ENCODE measurements around the gene CEP128. TPM values are rescaled to one million over a fixed set of nuclear protein-coding genes. Genes with fewer than 3 reads are reported as not detected.

The CEP128 gene
- total RNA-seq, 1 experiment from 2014 or later = 12.0 TPM

- ChIA-PET CTCF (no interaction called here), POLR2A (no interaction called here)
- TF ChIP-seq IRF2 (CRISPR knock-in tag; IDR thresholded peaks at IDR 0.05; ENCODE audit: borderline replicate concordance, low read depth) = no peak
- TF ChIP-seq, protein P1, sequence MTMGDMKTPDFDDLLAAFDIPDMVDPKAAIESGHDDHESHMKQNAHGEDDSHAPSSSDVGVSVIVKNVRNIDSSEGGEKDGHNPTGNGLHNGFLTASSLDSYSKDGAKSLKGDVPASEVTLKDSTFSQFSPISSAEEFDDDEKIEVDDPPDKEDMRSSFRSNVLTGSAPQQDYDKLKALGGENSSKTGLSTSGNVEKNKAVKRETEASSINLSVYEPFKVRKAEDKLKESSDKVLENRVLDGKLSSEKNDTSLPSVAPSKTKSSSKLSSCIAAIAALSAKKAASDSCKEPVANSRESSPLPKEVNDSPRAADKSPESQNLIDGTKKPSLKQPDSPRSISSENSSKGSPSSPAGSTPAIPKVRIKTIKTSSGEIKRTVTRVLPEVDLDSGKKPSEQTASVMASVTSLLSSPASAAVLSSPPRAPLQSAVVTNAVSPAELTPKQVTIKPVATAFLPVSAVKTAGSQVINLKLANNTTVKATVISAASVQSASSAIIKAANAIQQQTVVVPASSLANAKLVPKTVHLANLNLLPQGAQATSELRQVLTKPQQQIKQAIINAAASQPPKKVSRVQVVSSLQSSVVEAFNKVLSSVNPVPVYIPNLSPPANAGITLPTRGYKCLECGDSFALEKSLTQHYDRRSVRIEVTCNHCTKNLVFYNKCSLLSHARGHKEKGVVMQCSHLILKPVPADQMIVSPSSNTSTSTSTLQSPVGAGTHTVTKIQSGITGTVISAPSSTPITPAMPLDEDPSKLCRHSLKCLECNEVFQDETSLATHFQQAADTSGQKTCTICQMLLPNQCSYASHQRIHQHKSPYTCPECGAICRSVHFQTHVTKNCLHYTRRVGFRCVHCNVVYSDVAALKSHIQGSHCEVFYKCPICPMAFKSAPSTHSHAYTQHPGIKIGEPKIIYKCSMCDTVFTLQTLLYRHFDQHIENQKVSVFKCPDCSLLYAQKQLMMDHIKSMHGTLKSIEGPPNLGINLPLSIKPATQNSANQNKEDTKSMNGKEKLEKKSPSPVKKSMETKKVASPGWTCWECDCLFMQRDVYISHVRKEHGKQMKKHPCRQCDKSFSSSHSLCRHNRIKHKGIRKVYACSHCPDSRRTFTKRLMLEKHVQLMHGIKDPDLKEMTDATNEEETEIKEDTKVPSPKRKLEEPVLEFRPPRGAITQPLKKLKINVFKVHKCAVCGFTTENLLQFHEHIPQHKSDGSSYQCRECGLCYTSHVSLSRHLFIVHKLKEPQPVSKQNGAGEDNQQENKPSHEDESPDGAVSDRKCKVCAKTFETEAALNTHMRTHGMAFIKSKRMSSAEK (CRISPR knock-in tag; IDR thresholded peaks at IDR 0.05; ENCODE audit: borderline replicate concordance) = no peak
- peaks cover 19% of the 10 kb centered on the region for H3K4me1 Mint-ChIP-seq
- no peaks in the 10 kb centered on the region for H3K36me3 Mint-ChIP-seq
- H3K4me3 Mint-ChIP-seq = no peak overlapping the region
- H3K27ac Mint-ChIP-seq = no peak overlapping the region
- no peaks in the 10 kb centered on the region for H3K9me3 Mint-ChIP-seq
- no peak for DNase-seq (ENCODE audit: low spot score)
- no peak for ATAC-seq
- H3K27me3 Mint-ChIP-seq (ENCODE audit: low read depth) = no peaks in the 10 kb centered on the region
Measured at GRCh38 chr14:80494769-80495168, 446.8 kb downstream of the CEP128 start.

DNA sequence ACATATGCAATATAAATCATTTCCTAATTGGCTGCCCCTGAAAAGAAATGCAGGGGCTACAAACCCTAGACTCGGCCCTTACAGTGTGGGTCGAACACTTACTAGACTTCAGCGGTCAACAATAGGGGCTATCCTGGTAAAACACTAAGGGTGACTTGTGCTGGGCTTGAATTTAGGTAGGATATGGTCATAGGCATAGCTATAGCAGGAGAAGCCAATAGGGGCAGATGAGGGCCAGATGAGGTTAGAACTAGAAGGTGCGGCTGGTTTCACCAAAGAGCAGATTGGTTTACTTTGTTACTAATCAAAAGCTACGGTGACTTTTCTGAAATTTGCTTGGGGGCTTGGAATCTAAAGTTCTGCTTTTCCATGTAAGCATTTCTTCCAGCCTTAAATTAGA, 447.9 kb downstream of the CEP128 start:
- H3K4me3 Mint-ChIP-seq = no peak overlapping the region
- ATAC-seq (peak; percentile 70), DNase-seq (ENCODE audit: low spot score) (no peak)
- no peak overlapping the region for H3K27ac Mint-ChIP-seq
- TF ChIP-seq TCF7 (CRISPR knock-in tag; IDR thresholded peaks at IDR 0.05; ENCODE audit: low read depth) = no peak
- TF ChIP-seq ZNF512 (CRISPR knock-in tag; IDR thresholded peaks at IDR 0.05; ENCODE audit: borderline replicate concordance) = no peak
- TF ChIP-seq IRF1 (CRISPR knock-in tag; IDR thresholded peaks at IDR 0.05) = no peak
- no peak for TF ChIP-seq ZNF263 (CRISPR knock-in tag; IDR thresholded peaks at IDR 0.05; ENCODE audit: low read depth)
- TF ChIP-seq SMAD4 (CRISPR knock-in tag; IDR thresholded peaks at IDR 0.05) = no peak
- TF ChIP-seq PRDM15 (CRISPR knock-in tag; IDR thresholded peaks at IDR 0.05) = no peak
- TF ChIP-seq GTF2I (CRISPR knock-in tag; conservative IDR thresholded peaks at IDR 0.05) = no peak
- no peak for TF ChIP-seq GABPB1 (CRISPR knock-in tag; IDR thresholded peaks at IDR 0.05)
- no peak for TF ChIP-seq MLX (CRISPR knock-in tag; IDR thresholded peaks at IDR 0.05)
- no peak for TF ChIP-seq ATF3 (CRISPR knock-in tag; conservative IDR thresholded peaks at IDR 0.05)
- no peak for TF ChIP-seq ZNF219 (CRISPR knock-in tag; IDR thresholded peaks at IDR 0.05; ENCODE audit: borderline replicate concordance)
- TF ChIP-seq SOX15 (CRISPR knock-in tag; IDR thresholded peaks at IDR 0.05) = no peak
- no peak for TF ChIP-seq TEAD1 (CRISPR knock-in tag; IDR thresholded peaks at IDR 0.05)
- TF ChIP-seq TEAD4 (CRISPR knock-in tag; IDR thresholded peaks at IDR 0.05) = no peak
- no peak for TF ChIP-seq ZSCAN18 (CRISPR knock-in tag; IDR thresholded peaks at IDR 0.05)
- no peak for TF ChIP-seq NR3C1 (CRISPR knock-in tag; conservative IDR thresholded peaks at IDR 0.05; ENCODE audit: low read depth)
- no peak for TF ChIP-seq ETV6 (CRISPR knock-in tag; IDR thresholded peaks at IDR 0.05)
- TF ChIP-seq JUN (CRISPR knock-in tag; IDR thresholded peaks at IDR 0.05) = no peak
- TF ChIP-seq, protein P2, sequence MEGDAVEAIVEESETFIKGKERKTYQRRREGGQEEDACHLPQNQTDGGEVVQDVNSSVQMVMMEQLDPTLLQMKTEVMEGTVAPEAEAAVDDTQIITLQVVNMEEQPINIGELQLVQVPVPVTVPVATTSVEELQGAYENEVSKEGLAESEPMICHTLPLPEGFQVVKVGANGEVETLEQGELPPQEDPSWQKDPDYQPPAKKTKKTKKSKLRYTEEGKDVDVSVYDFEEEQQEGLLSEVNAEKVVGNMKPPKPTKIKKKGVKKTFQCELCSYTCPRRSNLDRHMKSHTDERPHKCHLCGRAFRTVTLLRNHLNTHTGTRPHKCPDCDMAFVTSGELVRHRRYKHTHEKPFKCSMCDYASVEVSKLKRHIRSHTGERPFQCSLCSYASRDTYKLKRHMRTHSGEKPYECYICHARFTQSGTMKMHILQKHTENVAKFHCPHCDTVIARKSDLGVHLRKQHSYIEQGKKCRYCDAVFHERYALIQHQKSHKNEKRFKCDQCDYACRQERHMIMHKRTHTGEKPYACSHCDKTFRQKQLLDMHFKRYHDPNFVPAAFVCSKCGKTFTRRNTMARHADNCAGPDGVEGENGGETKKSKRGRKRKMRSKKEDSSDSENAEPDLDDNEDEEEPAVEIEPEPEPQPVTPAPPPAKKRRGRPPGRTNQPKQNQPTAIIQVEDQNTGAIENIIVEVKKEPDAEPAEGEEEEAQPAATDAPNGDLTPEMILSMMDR (IDR thresholded peaks at IDR 0.05) = no peak
- H3K4me1 Mint-ChIP-seq = peaks cover 22% of the 10 kb centered on the region
- H3K9me3 Mint-ChIP-seq = no peaks in the 10 kb centered on the region
- ChIA-PET CTCF (no interaction called here), POLR2A (no interaction called here)
- H3K27me3 Mint-ChIP-seq (ENCODE audit: low read depth) = no peaks in the 10 kb centered on the region
- H3K36me3 Mint-ChIP-seq = no peaks in the 10 kb centered on the region

Data from WTC11 (cell line).